DND-41 (cell line): Measurements from ENCODE around the gene NPHP4.
A peak's percentile ranks its signal among the peaks of the same experiment; 100 is the strongest.

Experiments
- ATAC-seq: fragments of 200-7000 bp; cut with Tn5 transposase; 3 replicates; pipeline ENCODE4 v1.9.1; 2021; ENCODE audit warnings: low read depth; ENCODE audit not compliant: insufficient read depth
- DNase-seq: peaks from one replicate; pipeline ENCODE4 v3.0.0-alpha.2; 2020
- H2AFZ ChIP-seq: 2 replicates; pipeline ENCODE4 v1.6.0; 2012; ENCODE audit warnings: low read depth, low read length
- H3K27ac ChIP-seq: 2 replicates; pipeline ENCODE4 v1.5.1; 2012; ENCODE audit warnings: low read length, inconsistent platforms
- H3K27me3 ChIP-seq: fragments of 200-600 bp; sonication (generic); 2 replicates; pipeline ENCODE4 v1.6.0; 2012; ENCODE audit warnings: low read length, mild to moderate bottlenecking, inconsistent platforms; ENCODE audit not compliant: insufficient read depth, poor library complexity
- H3K36me3 ChIP-seq: 2 replicates; pipeline ENCODE4 v1.5.1; 2012; ENCODE audit warnings: low read length, inconsistent platforms; ENCODE audit not compliant: insufficient read depth
- H3K4me1 ChIP-seq: 2 replicates; pipeline ENCODE4 v1.5.1; 2012; ENCODE audit warnings: mild to moderate bottlenecking, low read length; ENCODE audit not compliant: insufficient read depth
- H3K4me2 ChIP-seq: 2 replicates; pipeline ENCODE4 v1.6.0; 2012; ENCODE audit warnings: mild to moderate bottlenecking, moderate library complexity, low read length, inconsistent platforms; ENCODE audit not compliant: insufficient read depth
- H3K4me3 ChIP-seq, 2 experiments: fragments of 200-600 bp in 1 of 2; shearing (Covaris generic) in 1 of 2; 2 replicates each; pipeline ENCODE4 v1.5.1; 2012 to 2016; ENCODE audit warnings: inconsistent platforms in 2 of 2, low read length in 2 of 2, mild to moderate bottlenecking in 2 of 2, low read depth in 1 of 2, moderate library complexity in 1 of 2
- H3K79me2 ChIP-seq: 2 replicates; pipeline ENCODE4 v1.6.0; 2012; ENCODE audit warnings: low read length, inconsistent platforms; ENCODE audit not compliant: insufficient read depth
- H3K9ac ChIP-seq: 2 replicates; pipeline ENCODE4 v1.6.0; 2012; ENCODE audit warnings: low read depth, mild to moderate bottlenecking, inconsistent platforms, low read length, moderate library complexity
- H3K9me3 ChIP-seq: 2 replicates; pipeline ENCODE4 v1.5.1; 2012; ENCODE audit warnings: low read length, moderate library complexity, mild to moderate bottlenecking, inconsistent platforms; ENCODE audit not compliant: insufficient read depth, severe bottlenecking
- H4K20me1 ChIP-seq: 2 replicates; pipeline ENCODE4 v1.6.0; 2012; ENCODE audit warnings: low read length; ENCODE audit not compliant: insufficient read depth
- EZH2 ChIP-seq: IDR thresholded peaks from 3 replicates; pipeline ENCODE4 v1.6.1; 2012; ENCODE audit warnings: borderline replicate concordance, low read depth, mild to moderate bottlenecking, moderate library complexity, low read length, inconsistent platforms; ENCODE audit not compliant: severe bottlenecking
- TF ChIP-seq, protein P1 (sequence below): IDR thresholded peaks from 2 replicates; pipeline ENCODE4 v1.5.1; 2012; ENCODE audit warnings: borderline replicate concordance, low read length, moderate library complexity, mild to moderate bottlenecking; ENCODE audit not compliant: poor library complexity, severe bottlenecking; ENCODE audit errors: extremely low read depth

NPHP4 gene

DNA sequence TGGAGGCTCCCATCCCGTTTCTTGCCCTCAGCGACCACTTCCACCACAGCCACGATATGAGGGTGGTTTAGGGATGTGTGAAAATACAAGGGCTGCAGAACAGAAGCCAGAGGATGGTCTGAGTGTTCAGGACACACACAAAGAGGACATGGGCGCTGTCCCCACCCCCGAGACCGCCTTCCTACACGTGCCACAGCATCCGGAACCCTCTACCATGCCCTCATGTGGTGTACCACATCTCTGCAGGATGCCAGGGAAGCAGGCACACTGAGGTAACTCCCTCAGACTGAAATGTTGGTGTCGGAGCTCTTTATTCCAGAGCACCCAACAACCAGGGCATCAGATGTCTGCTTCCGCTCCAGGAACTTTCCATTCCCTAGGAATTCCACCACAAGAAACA lies 23.1 kb downstream of the NPHP4 start:
- ATAC-seq: no peak
- TF ChIP-seq EZH2: no peak
- TF ChIP-seq, protein P1, sequence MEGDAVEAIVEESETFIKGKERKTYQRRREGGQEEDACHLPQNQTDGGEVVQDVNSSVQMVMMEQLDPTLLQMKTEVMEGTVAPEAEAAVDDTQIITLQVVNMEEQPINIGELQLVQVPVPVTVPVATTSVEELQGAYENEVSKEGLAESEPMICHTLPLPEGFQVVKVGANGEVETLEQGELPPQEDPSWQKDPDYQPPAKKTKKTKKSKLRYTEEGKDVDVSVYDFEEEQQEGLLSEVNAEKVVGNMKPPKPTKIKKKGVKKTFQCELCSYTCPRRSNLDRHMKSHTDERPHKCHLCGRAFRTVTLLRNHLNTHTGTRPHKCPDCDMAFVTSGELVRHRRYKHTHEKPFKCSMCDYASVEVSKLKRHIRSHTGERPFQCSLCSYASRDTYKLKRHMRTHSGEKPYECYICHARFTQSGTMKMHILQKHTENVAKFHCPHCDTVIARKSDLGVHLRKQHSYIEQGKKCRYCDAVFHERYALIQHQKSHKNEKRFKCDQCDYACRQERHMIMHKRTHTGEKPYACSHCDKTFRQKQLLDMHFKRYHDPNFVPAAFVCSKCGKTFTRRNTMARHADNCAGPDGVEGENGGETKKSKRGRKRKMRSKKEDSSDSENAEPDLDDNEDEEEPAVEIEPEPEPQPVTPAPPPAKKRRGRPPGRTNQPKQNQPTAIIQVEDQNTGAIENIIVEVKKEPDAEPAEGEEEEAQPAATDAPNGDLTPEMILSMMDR: no peak

DNA sequence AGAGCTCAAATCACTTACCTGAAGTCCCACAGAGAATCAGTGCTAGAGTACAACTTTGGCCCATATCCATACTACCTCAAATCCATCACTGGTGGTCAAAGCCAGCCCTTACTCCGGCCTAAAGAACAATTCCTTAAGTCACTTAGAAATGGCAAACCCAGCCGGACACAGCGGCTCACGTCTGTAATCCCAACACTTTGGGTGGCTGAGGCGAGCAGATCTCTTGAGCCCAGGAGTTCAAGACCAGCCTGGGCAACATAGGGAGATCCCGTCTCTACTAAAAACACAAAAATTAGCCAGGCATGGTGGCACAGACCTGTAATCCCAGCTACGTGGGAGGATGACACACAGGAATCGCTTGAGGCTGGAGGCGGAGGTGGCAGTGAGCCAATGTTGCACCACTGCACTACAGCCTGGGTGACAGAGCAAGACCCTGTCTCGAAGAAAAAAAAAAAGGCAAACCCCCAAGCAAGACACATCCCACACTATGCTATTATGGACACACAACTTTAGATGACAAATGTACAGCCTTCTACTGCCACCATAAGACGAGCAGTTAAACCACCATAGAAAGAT lies 24.0 kb downstream of the NPHP4 start:
- ATAC-seq: no peak
- TF ChIP-seq, protein P1: no peak
- no peak for TF ChIP-seq EZH2
- H3K9me3 ChIP-seq: no peaks in the 10 kb centered on the region

More for the DNA sequence above, 23.1 kb downstream of the NPHP4 start:
- H4K20me1 ChIP-seq: peaks cover 10% of the 10 kb centered on the region
- no peak overlapping the region for H3K4me3 ChIP-seq
- H3K79me2 ChIP-seq: peaks cover 24% of the 10 kb centered on the region
- DNase-seq: no peak
- H3K27ac ChIP-seq: 0 out of 2 replicates have a peak overlapping the region, but pooled peaks have one; percentile 18
- H3K4me1 ChIP-seq: peaks cover 7% of the 10 kb centered on the region
- H2AFZ ChIP-seq: no peak overlapping the region
- peaks cover 72% of the 10 kb centered on the region for H3K36me3 ChIP-seq
- H3K9me3 ChIP-seq: no peaks in the 10 kb centered on the region
- no peak overlapping the region for H3K4me2 ChIP-seq
- H3K27me3 ChIP-seq: no peaks in the 10 kb centered on the region
- H3K9ac ChIP-seq: no peak overlapping the region

DNA sequence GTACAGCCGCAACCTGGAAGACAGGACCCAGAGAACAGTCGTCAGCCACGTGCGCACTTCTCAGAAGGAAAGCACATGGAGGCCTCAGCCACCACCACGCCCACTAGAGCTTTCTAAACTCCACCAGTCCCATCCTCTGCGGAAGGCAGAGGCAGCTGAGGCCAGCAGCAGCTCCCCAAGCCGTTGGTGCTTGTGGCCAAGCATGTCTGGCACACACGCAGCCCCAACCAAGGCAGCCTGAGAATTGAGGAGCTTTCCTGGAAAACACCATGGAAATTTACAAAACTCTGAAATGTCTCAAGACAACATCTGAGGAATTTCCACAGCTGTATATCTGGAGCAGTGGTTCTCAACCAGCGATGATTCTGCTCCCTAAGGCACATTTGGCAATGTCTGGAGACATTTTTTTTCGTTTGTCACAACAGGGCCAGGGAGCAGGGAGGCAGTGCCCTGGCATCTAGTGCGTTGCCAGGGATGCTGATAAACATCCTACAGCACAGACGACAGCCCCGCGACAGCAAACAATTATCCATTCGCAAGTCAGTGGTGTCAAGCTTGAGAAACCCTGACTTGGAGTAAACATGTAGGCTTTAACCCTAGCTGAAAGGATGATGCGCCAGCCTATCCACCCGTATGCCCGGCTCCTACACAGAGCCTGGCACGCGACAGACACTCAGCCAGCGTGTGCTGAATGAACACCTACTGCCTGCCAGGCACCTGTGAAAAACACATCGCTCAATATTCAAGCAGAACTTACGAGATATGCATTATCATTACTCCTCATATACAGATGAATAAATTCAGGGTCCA lies 24.7 kb downstream of the NPHP4 start:
- H3K4me2 ChIP-seq: no peak overlapping the region

More for the DNA sequence above, 24.0 kb downstream of the NPHP4 start:
- Histone ChIP-seq H3K79me2 (peaks cover 14% of the 10 kb centered on the region), H3K27ac (no peak overlapping the region), H3K9ac (no peak overlapping the region), H2AFZ (no peak overlapping the region), H3K36me3 (peaks cover 67% of the 10 kb centered on the region), H3K27me3 (no peaks in the 10 kb centered on the region), H4K20me1 (peaks cover 10% of the 10 kb centered on the region), H3K4me3 (no peak overlapping the region), H3K4me1 (no peaks in the 10 kb centered on the region), H3K4me2 (no peak overlapping the region)
- no peak for DNase-seq

More for the DNA sequence above, 24.7 kb downstream of the NPHP4 start:
- peaks cover 10% of the 10 kb centered on the region for H4K20me1 ChIP-seq
- DNase-seq (no peak), ATAC-seq (no peak)
- TF ChIP-seq, protein P1: no peak
- no peak for TF ChIP-seq EZH2
- H3K4me3 ChIP-seq: no peak overlapping the region
- H3K4me1 ChIP-seq: no peaks in the 10 kb centered on the region
- H3K36me3 ChIP-seq: peaks cover 69% of the 10 kb centered on the region
- H3K79me2 ChIP-seq: peaks cover 12% of the 10 kb centered on the region; the same call in 1 of the 2 replicates
- H3K9me3 ChIP-seq: no peaks in the 10 kb centered on the region
- no peak overlapping the region for H2AFZ ChIP-seq
- no peaks in the 10 kb centered on the region for H3K27me3 ChIP-seq
- no peak overlapping the region for H3K27ac ChIP-seq
- no peak overlapping the region for H3K9ac ChIP-seq
